Activated naive CD8-positive, alpha-beta T cell treated with anti-CD3 and anti-CD28 coated beads for 36 hours (primary cell): Measurements from ENCODE around the gene DNMT3B. TPM values are rescaled to one million over a fixed set of nuclear protein-coding genes. Genes with fewer than 3 reads are reported as not detected.

Experiments used
- DNase-seq: peaks from one replicate; pipeline ENCODE4 v3.0.0; 2021
- H3K27ac Mint-ChIP-seq: one replicate; pipeline ENCODE4 v1.8.0; 2022; ENCODE audit warnings: mild to moderate bottlenecking, moderate library complexity, mixed read lengths
- H3K27me3 Mint-ChIP-seq: one replicate; pipeline ENCODE4 v1.8.0; 2022; ENCODE audit warnings: mild to moderate bottlenecking, mixed read lengths
- H3K36me3 Mint-ChIP-seq: one replicate; pipeline ENCODE4 v1.8.0; 2021; ENCODE audit warnings: mild to moderate bottlenecking, mixed read lengths
- H3K4me1 Mint-ChIP-seq: one replicate; pipeline ENCODE4 v1.8.0; 2021; ENCODE audit warnings: mixed read lengths
- H3K4me3 Mint-ChIP-seq: one replicate; pipeline ENCODE4 v1.8.0; 2022; ENCODE audit warnings: mild to moderate bottlenecking, moderate library complexity, mixed read lengths
- H3K9me3 Mint-ChIP-seq: one replicate; pipeline ENCODE4 v1.8.0; 2022; ENCODE audit warnings: mixed read lengths
- total RNA-seq, 2 experiments: library from RNA; stranded (reverse); gene quantifications; one replicate each; pipeline ENCODE4 v1.2.3, GENCODE V29; 2021

Gene DNMT3B
- total RNA-seq, 2 experiments from 2014 or later: 2.6 TPM

DNA sequence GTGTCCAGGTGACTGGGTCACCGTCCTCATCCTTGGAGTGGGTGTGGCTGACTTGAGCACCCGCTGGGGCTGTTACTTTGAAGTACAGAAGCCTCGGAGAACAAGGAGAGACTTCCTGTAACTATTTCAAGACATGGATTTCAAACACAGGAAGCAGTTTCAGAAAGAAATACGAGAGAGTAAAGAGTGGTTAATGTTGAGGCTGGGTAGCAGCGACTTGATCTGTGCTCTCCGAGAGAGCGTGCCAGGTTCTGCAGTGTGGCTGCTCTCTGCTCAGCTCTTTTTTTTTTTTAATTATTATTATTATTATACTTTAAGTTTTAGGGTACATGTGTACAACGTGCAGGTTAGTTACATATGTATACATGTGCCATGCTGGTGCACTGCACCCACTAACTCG, 79.0 kb downstream of the DNMT3B start:
- H3K9me3 Mint-ChIP-seq: no peaks in the 10 kb centered on the region
- H3K27ac Mint-ChIP-seq: peak overlapping the region; percentile 73
- no peak for DNase-seq
- peaks cover 25% of the 10 kb centered on the region for H3K4me1 Mint-ChIP-seq
- no peak overlapping the region for H3K4me3 Mint-ChIP-seq
- H3K27me3 Mint-ChIP-seq: no peaks in the 10 kb centered on the region
- peaks cover 34% of the 10 kb centered on the region for H3K36me3 Mint-ChIP-seq

DNA sequence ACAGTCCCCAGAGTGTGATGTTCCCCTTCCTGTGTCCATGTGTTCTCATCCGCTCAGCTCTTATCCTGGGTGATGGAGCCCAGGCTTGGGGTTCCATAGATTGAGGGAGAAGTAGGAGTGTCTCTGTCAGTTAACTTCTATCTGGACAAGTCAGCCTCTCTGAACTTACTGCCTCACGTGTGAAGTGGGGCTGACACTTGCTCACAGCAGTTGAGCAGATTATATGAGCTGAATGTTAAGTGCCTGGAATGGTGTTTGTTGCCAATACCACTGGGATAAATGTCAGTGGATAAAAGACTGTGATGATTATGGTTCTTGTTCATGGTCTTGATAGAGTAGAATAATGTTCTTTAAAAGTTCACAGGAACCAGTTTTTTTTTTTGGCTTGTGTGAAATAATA, 79.4 kb downstream of the DNMT3B start:
- DNase-seq: no peak
- no peaks in the 10 kb centered on the region for H3K27me3 Mint-ChIP-seq
- no peak overlapping the region for H3K27ac Mint-ChIP-seq
- peaks cover 34% of the 10 kb centered on the region for H3K36me3 Mint-ChIP-seq
- H3K9me3 Mint-ChIP-seq: no peaks in the 10 kb centered on the region
- H3K4me1 Mint-ChIP-seq: peaks cover 24% of the 10 kb centered on the region
- no peak overlapping the region for H3K4me3 Mint-ChIP-seq

DNA sequence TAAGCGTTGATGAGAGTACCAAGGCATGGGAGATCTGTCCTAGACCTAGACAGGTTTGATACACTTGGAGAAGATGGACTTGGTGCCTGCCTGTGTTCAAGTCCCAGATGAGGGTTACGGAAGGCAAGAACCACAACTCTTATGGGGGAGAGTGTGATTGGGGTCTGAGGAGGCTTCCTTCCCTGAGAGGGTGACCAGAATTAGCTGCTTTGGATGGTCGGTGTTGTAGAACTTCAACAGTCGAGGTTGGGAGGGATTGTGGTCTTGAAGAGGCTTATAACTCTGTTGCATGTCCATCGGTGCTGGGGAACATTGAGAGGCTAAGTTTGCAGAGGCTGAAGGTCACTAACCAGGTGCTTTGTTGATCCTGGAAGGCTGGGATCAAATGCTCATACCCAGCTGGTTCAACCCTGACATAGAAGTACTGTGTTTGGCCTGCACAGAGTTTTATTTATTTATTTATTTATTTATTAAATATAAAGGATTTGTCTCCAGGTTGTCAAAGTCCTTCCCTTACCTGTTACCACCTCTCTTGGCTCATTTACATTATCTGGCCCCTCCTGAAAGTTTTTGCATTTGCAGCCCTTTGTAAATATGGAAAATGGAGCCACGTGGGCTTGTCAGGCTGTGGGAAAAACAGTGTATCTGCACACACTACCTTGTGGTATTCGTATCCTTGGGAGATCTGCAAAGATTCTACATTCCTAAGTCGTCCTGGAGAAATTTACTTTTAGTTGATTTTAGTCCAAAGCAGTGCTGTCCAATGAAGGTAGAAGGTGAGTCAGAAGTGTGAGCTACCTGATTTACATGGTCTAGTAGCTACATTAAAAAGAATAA, 80.7 kb downstream of the DNMT3B start:
- no peaks in the 10 kb centered on the region for H3K27me3 Mint-ChIP-seq
- peaks cover 29% of the 10 kb centered on the region for H3K4me1 Mint-ChIP-seq
- no peak overlapping the region for H3K4me3 Mint-ChIP-seq
- H3K27ac Mint-ChIP-seq: peak overlapping the region; percentile 3
- no peak for DNase-seq
- peaks cover 43% of the 10 kb centered on the region for H3K36me3 Mint-ChIP-seq
- no peaks in the 10 kb centered on the region for H3K9me3 Mint-ChIP-seq

DNA sequence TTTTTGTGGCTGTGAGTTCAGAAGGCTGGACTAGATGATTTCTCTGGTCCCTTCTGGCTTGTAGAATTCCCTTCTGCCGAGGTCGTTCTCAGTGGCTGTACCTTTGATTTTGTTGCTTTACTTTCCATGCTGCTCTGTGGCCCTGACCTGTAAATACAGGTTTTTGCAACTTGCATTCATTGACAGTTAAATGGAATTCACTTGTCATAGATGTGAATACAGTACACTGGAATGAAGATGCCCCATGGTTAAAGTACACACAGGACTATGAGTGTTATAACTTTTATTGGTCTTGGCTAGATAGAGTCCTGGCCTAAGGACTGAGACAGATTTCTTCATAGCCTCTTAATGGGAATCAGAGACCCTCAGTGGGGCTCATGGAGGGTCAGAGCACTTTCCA, 83.6 kb downstream of the DNMT3B start:
- H3K4me1 Mint-ChIP-seq: peaks cover 22% of the 10 kb centered on the region
- no peak overlapping the region for H3K27ac Mint-ChIP-seq
- DNase-seq: no peak
- H3K27me3 Mint-ChIP-seq: no peaks in the 10 kb centered on the region
- no peaks in the 10 kb centered on the region for H3K9me3 Mint-ChIP-seq
- peaks cover 33% of the 10 kb centered on the region for H3K36me3 Mint-ChIP-seq
- no peak overlapping the region for H3K4me3 Mint-ChIP-seq

DNA sequence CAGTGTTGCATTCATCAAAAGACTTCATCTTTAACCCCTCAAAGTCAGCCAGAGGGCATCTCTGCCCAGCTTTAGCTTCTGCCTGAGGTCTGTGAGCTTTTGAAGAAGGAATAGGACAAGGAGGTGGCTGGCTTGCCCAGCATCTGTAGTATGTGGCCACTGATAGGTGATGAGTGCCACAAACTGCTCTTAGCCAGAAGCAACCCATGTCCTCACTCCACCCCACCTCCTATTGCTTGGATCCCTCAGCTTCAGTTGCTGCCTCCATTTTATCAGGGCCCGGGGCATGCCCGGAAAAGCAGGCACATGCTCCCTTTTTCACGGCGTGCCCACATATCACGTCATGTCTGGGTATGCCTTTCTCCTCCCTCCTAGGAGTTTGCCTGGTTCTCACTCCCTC, 84.7 kb downstream of the DNMT3B start:
- no peaks in the 10 kb centered on the region for H3K9me3 Mint-ChIP-seq
- no peak overlapping the region for H3K4me3 Mint-ChIP-seq
- peaks cover 14% of the 10 kb centered on the region for H3K4me1 Mint-ChIP-seq
- H3K36me3 Mint-ChIP-seq: peaks cover 30% of the 10 kb centered on the region
- no peaks in the 10 kb centered on the region for H3K27me3 Mint-ChIP-seq
- no peak for DNase-seq
- no peak overlapping the region for H3K27ac Mint-ChIP-seq

DNA sequence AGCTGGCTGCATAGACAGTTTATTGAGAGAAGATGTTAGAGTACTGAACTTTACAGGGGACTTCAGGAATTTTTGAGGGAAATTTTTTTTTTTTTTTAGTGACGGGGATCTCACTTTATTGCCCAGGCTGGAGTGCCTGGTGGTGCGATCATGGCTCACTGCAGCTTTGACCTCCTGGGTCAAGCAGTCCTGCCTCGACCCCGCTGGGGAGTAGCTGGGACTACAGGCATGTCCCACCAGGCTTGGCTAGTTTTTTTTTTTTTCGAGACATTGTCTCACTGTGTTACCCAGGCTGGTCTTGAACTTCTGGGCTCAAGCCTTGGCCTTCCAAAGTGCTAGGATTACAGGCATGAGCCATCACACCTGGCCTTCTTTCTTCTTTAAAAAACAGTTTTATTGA, 85.8 kb downstream of the DNMT3B start:
- Mint-ChIP-seq H3K27me3 (no peaks in the 10 kb centered on the region), H3K4me3 (no peak overlapping the region), H3K9me3 (no peaks in the 10 kb centered on the region), H3K4me1 (peaks cover 10% of the 10 kb centered on the region), H3K27ac (peak overlapping the region; percentile 2), H3K36me3 (peaks cover 26% of the 10 kb centered on the region)
- no peak for DNase-seq

DNA sequence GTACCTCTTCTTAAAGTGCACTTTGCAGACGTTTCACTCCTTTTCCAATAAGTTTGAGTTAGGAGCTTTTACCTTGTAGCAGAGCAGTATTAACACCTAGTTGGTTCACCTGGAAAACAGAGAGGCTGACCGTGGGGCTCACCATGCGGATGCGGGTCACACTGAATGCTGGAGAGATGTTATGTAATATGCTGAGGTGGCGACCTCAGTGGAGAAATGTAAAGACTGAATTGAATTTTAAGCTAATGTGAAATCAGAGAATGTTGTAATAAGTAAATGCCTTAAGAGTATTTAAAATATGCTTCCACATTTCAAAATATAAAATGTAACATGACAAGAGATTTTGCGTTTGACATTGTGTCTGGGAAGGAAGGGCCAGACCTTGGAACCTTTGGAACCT, 86.7 kb downstream of the DNMT3B start:
- H3K4me1 Mint-ChIP-seq: peaks cover 11% of the 10 kb centered on the region
- no peak for DNase-seq
- peak overlapping the region; percentile 5 for H3K27ac Mint-ChIP-seq
- H3K27me3 Mint-ChIP-seq: no peaks in the 10 kb centered on the region
- H3K9me3 Mint-ChIP-seq: no peaks in the 10 kb centered on the region
- no peak overlapping the region for H3K4me3 Mint-ChIP-seq
- peaks cover 31% of the 10 kb centered on the region for H3K36me3 Mint-ChIP-seq

DNA sequence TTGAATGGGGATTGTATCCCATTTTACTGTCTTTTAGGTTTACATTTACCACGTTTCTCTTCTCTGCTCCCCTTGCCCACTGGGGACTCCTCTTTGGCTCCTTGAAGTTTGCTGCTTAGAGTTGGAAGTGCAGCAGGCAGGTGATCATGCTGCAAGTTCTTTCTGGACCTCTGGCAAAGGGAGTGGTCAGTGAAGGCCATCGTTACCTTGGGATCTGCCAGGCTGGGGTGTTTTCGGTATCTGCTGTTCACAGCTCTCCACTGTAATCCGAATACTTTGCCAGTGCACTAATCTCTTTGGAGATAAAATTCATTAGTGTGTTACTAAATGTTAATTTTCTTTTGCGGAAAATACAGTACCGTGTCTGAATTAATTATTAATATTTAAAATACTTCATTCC, 87.4 kb downstream of the DNMT3B start:
- peaks cover 30% of the 10 kb centered on the region for H3K36me3 Mint-ChIP-seq

DNA sequence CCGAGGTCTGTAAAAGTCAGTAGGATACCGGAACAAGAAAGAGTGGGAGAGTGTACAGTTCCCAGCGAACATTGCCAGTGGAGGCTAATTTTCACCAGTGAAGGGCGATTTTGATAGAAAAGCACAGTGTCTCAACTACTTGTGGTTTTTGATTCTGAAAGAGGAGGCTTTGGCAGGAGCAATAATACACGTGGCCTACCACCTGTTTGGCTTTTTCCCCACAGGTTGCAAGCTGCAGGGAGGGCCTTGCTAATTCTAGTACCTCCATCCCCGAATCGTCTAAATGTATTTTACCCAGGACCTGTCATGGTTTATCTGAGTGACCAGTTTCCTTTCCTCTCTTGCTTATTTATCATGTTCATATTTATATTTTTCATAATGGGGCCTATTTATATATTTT, 93.2 kb downstream of the DNMT3B start:
- Mint-ChIP-seq H3K4me1 (peaks cover 23% of the 10 kb centered on the region), H3K27me3 (no peaks in the 10 kb centered on the region), H3K4me3 (no peak overlapping the region), H3K36me3 (peaks cover 24% of the 10 kb centered on the region), H3K27ac (no peak overlapping the region), H3K9me3 (no peaks in the 10 kb centered on the region)
- no peak for DNase-seq

More for the DNA sequence above, 87.4 kb downstream of the DNMT3B start:
- H3K4me1 Mint-ChIP-seq: peaks cover 13% of the 10 kb centered on the region
- DNase-seq: no peak
- H3K27me3 Mint-ChIP-seq: no peaks in the 10 kb centered on the region
- H3K9me3 Mint-ChIP-seq: no peaks in the 10 kb centered on the region
- no peak overlapping the region for H3K27ac Mint-ChIP-seq
- H3K4me3 Mint-ChIP-seq: no peak overlapping the region

DNA sequence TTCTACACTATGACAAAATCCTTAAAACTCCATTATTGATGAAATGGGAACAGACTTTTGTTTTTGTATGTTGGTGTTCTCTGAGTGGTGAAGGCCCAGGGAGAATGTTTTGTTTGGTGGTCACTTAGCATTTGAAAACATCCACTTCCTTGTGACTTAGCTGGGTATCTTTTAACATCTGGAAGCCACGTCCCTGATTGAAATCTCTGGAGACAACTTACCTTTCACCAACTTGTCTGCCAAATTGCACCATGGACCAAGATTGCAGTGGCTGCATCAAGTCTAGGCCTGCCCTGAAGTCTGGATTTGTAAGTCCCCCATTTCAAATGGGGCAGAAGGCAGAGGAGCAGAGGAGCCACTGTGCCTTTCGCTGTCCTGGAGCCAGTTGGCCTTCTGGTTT, 96.0 kb downstream of the DNMT3B start:
- peaks cover 11% of the 10 kb centered on the region for H3K36me3 Mint-ChIP-seq
- no peak overlapping the region for H3K27ac Mint-ChIP-seq

More for the DNA sequence above, 96.0 kb downstream of the DNMT3B start:
- no peak for DNase-seq
- peaks cover 23% of the 10 kb centered on the region for H3K4me1 Mint-ChIP-seq
- H3K9me3 Mint-ChIP-seq: no peaks in the 10 kb centered on the region
- no peak overlapping the region for H3K4me3 Mint-ChIP-seq
- no peaks in the 10 kb centered on the region for H3K27me3 Mint-ChIP-seq

Other genes with a start within 250 kb of the DNMT3B start
- 10 to 100 TPM; 15.9 TPM for gene NOL4L, start 177.1 kb upstream of the DNMT3B start, total RNA-seq
- gene C20orf203, start 88.4 kb upstream of the DNMT3B start, total RNA-seq: under 1 TPM in 1 of 2 experiments, not detected in 1; 0.04 TPM
- gene COMMD7, start 18.9 kb upstream of the DNMT3B start, total RNA-seq: 10 to 100 TPM; 31.2 to 31.5 TPM
- 100 to 1,000 TPM; 154 to 156 TPM for gene MAPRE1, start 57.6 kb downstream of the DNMT3B start, total RNA-seq
- gene EFCAB8, start 96.5 kb downstream of the DNMT3B start, total RNA-seq: under 1 TPM; 0.27 to 0.56 TPM
- gene SUN5, start 242.0 kb downstream of the DNMT3B start, total RNA-seq: not detected
- not detected for gene BPIFB2, start 245.3 kb downstream of the DNMT3B start, total RNA-seq